ENCODE data around the gene ZMPSTE24. TPM values are rescaled to one million over a fixed set of nuclear protein-coding genes. Genes with fewer than 3 reads are reported as not detected.
A peak's percentile ranks its signal among the peaks of the same experiment; 100 is the strongest.

ZMPSTE24 gene
- total RNA-seq, 1 donor from 2014 or later, result 68.4 TPM

DNA sequence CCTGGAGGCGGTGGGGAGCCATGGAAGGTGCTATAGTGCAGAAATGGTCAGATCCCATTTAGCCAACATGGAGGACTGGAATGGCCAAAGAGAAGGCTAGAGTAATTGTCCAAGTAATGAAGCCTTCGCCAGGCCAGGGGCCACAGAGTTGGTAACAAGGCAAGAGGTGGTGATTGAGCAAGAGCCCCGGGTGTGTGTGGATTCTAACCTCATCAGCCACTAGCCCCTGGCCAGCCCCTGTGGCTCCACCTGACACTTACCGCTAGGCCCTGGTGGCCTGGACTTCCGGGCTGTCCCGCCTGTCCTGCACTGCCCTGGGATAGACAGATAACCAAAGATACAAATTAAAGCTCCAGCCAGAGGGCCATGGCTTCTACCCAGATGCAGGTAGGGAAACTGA lies 49.1 kb downstream of the ZMPSTE24 start:
- H3K36me3 ChIP-seq (ENCODE audit: control insufficient read depth, insufficient read depth, low read length), result no peaks in the 10 kb centered on the region
- H3K4me3 ChIP-seq (ENCODE audit: low read depth, low read length), result no peak overlapping the region
- DNase-seq (ENCODE audit: low read depth) (no peak), FAIRE-seq (no peak)
- H3K27me3 ChIP-seq (ENCODE audit: control insufficient read depth, insufficient read depth, low read length), result no peaks in the 10 kb centered on the region
- TF ChIP-seq, protein P1, sequence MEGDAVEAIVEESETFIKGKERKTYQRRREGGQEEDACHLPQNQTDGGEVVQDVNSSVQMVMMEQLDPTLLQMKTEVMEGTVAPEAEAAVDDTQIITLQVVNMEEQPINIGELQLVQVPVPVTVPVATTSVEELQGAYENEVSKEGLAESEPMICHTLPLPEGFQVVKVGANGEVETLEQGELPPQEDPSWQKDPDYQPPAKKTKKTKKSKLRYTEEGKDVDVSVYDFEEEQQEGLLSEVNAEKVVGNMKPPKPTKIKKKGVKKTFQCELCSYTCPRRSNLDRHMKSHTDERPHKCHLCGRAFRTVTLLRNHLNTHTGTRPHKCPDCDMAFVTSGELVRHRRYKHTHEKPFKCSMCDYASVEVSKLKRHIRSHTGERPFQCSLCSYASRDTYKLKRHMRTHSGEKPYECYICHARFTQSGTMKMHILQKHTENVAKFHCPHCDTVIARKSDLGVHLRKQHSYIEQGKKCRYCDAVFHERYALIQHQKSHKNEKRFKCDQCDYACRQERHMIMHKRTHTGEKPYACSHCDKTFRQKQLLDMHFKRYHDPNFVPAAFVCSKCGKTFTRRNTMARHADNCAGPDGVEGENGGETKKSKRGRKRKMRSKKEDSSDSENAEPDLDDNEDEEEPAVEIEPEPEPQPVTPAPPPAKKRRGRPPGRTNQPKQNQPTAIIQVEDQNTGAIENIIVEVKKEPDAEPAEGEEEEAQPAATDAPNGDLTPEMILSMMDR (IDR thresholded peaks at IDR 0.05; ENCODE audit: insufficient read depth, low read length, severe bottlenecking), result no peak

DNA sequence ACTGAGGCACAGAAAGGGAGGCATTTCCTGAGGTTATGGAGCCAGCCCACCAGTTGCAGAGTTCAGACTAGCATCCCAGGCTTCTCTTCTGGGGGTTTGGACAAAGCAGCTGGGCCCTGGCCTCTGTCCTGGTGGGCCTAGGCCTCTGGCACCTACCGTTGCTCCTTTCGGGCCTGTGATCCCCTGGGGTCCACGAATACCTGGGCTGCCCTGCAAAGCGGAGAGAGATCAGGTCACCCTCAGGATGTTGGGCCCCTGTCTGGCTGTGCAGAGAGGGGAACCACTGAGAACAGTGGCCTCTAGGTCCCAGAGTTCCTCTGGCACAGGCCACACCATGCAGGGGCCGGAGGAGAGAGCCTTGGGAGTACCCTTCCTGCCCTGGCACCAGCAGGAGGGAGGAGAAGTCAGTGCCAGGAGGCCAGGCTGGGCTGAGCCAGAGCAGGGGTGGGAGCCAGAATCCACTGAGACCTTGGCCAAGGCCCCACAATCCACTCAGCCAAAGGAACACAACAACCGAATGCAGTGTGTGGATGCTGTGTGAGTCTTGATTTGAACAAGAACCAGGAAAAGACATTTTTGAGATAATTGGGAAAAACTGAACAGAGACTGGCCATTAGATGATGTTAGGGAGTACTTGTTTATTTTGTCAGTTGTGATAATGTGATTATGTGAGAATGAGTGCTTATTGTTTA lies 50.1 kb downstream of the ZMPSTE24 start:
- DNase-seq (ENCODE audit: low read depth) (no peak), FAIRE-seq (no peak)
- Histone ChIP-seq H3K4me3 (ENCODE audit: low read depth, low read length) (no peak overlapping the region), H3K27me3 (ENCODE audit: control insufficient read depth, insufficient read depth, low read length) (no peaks in the 10 kb centered on the region), H3K36me3 (ENCODE audit: control insufficient read depth, insufficient read depth, low read length) (no peaks in the 10 kb centered on the region)
- TF ChIP-seq, protein P1 (IDR thresholded peaks at IDR 0.05; ENCODE audit: insufficient read depth, low read length, severe bottlenecking), result no peak

DNA sequence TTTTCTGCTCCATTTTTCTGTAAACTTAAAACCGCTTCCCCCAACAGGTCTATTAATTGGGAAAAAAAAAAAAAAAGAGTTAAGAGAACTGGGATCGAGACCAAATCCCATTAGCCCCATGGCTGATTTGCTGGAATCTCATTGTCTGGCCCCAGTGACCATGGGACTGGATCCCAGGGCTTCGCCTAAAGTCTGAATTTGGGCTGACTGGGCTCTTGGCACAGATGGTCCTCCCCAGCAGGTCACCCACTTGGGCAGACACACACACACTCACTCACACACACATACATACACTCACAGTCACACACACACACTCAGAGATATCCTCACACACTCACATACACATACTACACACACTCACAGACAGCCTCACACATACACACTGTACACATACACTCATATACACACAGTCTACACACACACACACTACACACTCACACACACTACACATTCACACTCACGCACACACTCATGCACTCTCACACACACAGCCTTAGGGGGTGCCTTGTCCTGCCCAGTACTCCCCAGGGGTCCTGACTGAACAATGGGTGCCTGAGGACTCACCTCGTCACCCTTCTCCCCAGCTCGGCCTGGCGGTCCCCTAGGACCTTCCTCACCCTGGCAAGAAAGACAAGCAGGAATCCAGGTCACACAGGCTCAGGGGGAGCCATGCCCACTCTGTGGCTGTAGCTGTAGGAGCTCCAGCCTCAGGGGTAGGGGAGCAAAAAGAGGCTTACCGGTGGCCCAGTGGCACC lies 51.5 kb downstream of the ZMPSTE24 start:
- no peak for DNase-seq (ENCODE audit: low read depth)
- Histone ChIP-seq H3K27me3 (ENCODE audit: control insufficient read depth, insufficient read depth, low read length) (no peaks in the 10 kb centered on the region), H3K4me3 (ENCODE audit: low read depth, low read length) (no peak overlapping the region), H3K36me3 (ENCODE audit: control insufficient read depth, insufficient read depth, low read length) (no peaks in the 10 kb centered on the region)
- FAIRE-seq, result peak; percentile 60
- TF ChIP-seq, protein P1 (IDR thresholded peaks at IDR 0.05; ENCODE audit: insufficient read depth, low read length, severe bottlenecking), result no peak

DNA sequence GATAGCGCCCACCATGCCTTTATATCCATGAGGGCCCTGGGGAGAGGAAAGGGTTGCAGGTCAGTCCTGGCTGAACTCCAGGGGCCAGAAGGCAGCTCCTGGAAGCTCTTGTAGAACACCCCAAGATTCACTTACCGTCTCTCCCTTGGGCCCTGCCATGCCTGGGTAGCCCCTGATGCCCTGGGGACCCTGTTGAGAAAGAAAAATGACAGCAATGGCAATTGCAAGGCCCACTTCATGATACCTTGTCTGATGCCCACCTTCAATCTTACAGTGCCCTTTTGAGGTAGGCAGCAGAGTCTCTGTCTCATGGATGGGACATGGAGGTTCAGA lies 52.1 kb downstream of the ZMPSTE24 start:
- DNase-seq (ENCODE audit: low read depth) (no peak), FAIRE-seq (no peak)
- Histone ChIP-seq H3K4me3 (ENCODE audit: low read depth, low read length) (no peak overlapping the region), H3K27me3 (ENCODE audit: control insufficient read depth, insufficient read depth, low read length) (no peaks in the 10 kb centered on the region), H3K36me3 (ENCODE audit: control insufficient read depth, insufficient read depth, low read length) (no peaks in the 10 kb centered on the region)
- TF ChIP-seq, protein P1 (IDR thresholded peaks at IDR 0.05; ENCODE audit: insufficient read depth, low read length, severe bottlenecking), result no peak

DNA sequence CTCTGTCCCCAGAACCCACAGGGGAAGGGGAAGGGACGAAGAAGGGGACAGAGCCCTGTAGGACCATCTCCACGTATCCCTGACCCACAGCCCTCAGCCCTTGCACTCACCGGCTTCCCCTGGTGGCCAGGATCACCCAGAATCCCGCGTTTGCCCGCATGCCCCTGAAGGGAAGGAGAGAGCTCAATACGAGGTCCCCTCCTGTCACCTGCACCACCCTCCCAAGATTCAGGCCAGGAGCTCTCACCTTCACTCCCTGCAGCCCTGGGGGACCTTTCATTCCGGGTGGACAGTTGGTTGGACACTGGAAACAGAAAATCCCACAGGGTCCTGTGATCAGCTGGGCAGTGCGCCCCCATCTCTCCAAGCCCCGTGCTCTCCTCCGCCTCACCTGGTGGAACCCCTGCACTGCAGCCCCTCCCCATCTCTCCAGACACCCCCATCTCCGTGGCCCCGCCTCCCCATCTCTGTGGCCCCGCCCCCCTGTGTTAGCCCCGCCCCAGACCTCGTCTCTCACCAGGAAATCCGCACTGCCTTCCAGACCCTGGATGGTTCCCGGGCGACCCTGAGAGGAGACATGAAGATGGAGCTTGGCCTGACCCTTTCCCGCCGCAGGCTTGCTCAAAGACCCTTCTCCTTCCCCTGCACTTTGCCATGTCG lies 53.1 kb downstream of the ZMPSTE24 start:
- FAIRE-seq (no peak), DNase-seq (ENCODE audit: low read depth) (no peak)
- no peak overlapping the region for H3K4me3 ChIP-seq (ENCODE audit: low read depth, low read length)
- TF ChIP-seq, protein P1 (IDR thresholded peaks at IDR 0.05; ENCODE audit: insufficient read depth, low read length, severe bottlenecking), result no peak
- H3K36me3 ChIP-seq (ENCODE audit: control insufficient read depth, insufficient read depth, low read length), result no peaks in the 10 kb centered on the region
- peaks cover 7% of the 10 kb centered on the region for H3K27me3 ChIP-seq (ENCODE audit: control insufficient read depth, insufficient read depth, low read length)
